Neural progenitor cell (in vitro differentiated cells): ENCODE data around the gene GPRC5B. TPM values are rescaled to one million over a fixed set of nuclear protein-coding genes. Genes with fewer than 3 reads are reported as not detected.

Experiments used
- DNase-seq: peaks from one replicate; pipeline ENCODE4 v3.0.0-alpha.2; 2016; ENCODE audit warnings: low spot score
- H2AFZ ChIP-seq: fragments of 200-600 bp; sonication (generic); replicated peaks from 2 replicates; pipeline ENCODE4 v1.6.1; 2016; ENCODE audit warnings: antibody characterized with exemption
- H3F3A ChIP-seq: fragments of 200-600 bp; sonication (generic); 2 replicates; pipeline ENCODE4 v1.6.1; 2016; ENCODE audit warnings: antibody characterized with exemption, low read depth
- H3K27ac ChIP-seq: fragments of 200-600 bp; sonication (generic); 2 replicates; pipeline ENCODE4 v1.5.1; 2016; ENCODE audit warnings: mild to moderate bottlenecking
- H3K27me3 ChIP-seq: fragments of 200-600 bp; sonication (generic); 2 replicates; pipeline ENCODE4 v1.6.1; 2016; ENCODE audit warnings: mild to moderate bottlenecking, moderate library complexity
- H3K36me3 ChIP-seq: fragments of 200-600 bp; sonication (generic); 2 replicates; pipeline ENCODE4 v1.5.1; 2016
- H3K4me1 ChIP-seq: fragments of 200-600 bp; sonication (generic); 2 replicates; pipeline ENCODE4 v1.6.1; 2016; ENCODE audit warnings: mixed run types
- H3K4me2 ChIP-seq: fragments of 200-600 bp; sonication (generic); 2 replicates; pipeline ENCODE4 v1.6.1; 2016
- H3K4me3 ChIP-seq: fragments of 200-600 bp; sonication (generic); 2 replicates; pipeline ENCODE4 v1.5.1; 2016
- H3K79me2 ChIP-seq: fragments of 200-600 bp; sonication (generic); 2 replicates; pipeline ENCODE4 v1.6.1; 2016; ENCODE audit warnings: low read depth
- H3K9ac ChIP-seq: fragments of 200-600 bp; sonication (generic); 2 replicates; pipeline ENCODE4 v1.6.1; 2016
- H3K9me3 ChIP-seq: fragments of 200-600 bp; sonication (generic); 2 replicates; pipeline ENCODE4 v1.5.1; 2016; ENCODE audit warnings: low read depth
- H4K20me1 ChIP-seq: fragments of 200-600 bp; sonication (generic); 2 replicates; pipeline ENCODE4 v1.6.1; 2016; ENCODE audit warnings: low read depth
- H3K27ac Mint-ChIP-seq: 3 replicates; pipeline ENCODE4 v1.8.0; 2021; ENCODE audit warnings: mixed read lengths
- H3K27me3 Mint-ChIP-seq: 2 replicates; pipeline ENCODE4 v1.8.0; 2022; ENCODE audit warnings: low read depth, mild to moderate bottlenecking, inconsistent platforms, moderate library complexity, mixed read lengths; ENCODE audit not compliant: insufficient read depth
- H3K36me3 Mint-ChIP-seq: 3 replicates; pipeline ENCODE4 v1.8.0; 2021; ENCODE audit warnings: mixed read lengths
- H3K4me1 Mint-ChIP-seq: 3 replicates; pipeline ENCODE4 v1.8.0; 2021; ENCODE audit warnings: mixed read lengths
- H3K4me3 Mint-ChIP-seq: 3 replicates; pipeline ENCODE4 v1.8.0; 2021; ENCODE audit warnings: mild to moderate bottlenecking, moderate library complexity, mixed read lengths
- H3K9me3 Mint-ChIP-seq: 3 replicates; pipeline ENCODE4 v1.8.0; 2020; ENCODE audit warnings: mixed read lengths
- CTCF ChIP-seq: fragments of 200-600 bp; sonication (generic); IDR thresholded peaks from 2 replicates; pipeline ENCODE4 v1.5.1; 2017; ENCODE audit warnings: antibody characterized with exemption, mild to moderate bottlenecking
- EZH2 ChIP-seq: fragments of 200-600 bp; sonication (generic); IDR thresholded peaks from 2 replicates; pipeline ENCODE4 v1.6.1; 2017; ENCODE audit warnings: antibody characterized with exemption, mild to moderate bottlenecking, moderate library complexity
- EZH2phosphoT487 ChIP-seq: fragments of 200-600 bp; sonication (generic); IDR thresholded peaks from 2 replicates; pipeline ENCODE4 v1.6.1; 2017; ENCODE audit warnings: antibody characterized with exemption
- total RNA-seq: library from RNA; depleted of rRNA; stranded (reverse); fragments of >200 nt; gene quantifications from 2 replicates; pipeline ENCODE4 v1.2.3, GENCODE V29; 2015; ENCODE audit warnings: low replicate concordance

The GPRC5B gene
- total RNA-seq, 1 donor from 2014 or later = 21.1 TPM

- H3K9me3 Mint-ChIP-seq = no peaks in the 10 kb centered on the region
- Histone ChIP-seq H3K36me3 (no peaks in the 10 kb centered on the region), H3K4me2 (no peak overlapping the region), H4K20me1 (no peaks in the 10 kb centered on the region), H3K9ac (no peak overlapping the region), H3K9me3 (no peaks in the 10 kb centered on the region), H3K27ac (no peak overlapping the region), H3F3A (no peaks in the 10 kb centered on the region), H3K4me3 (no peak overlapping the region), H3K79me2 (no peaks in the 10 kb centered on the region), H2AFZ (no peak overlapping the region), H3K4me1 (no peaks in the 10 kb centered on the region), H3K27me3 (no peaks in the 10 kb centered on the region)
- TF ChIP-seq EZH2 = no peak
- TF ChIP-seq EZH2phosphoT487 = no peak
- no peak for TF ChIP-seq CTCF
- peaks cover 2% of the 10 kb centered on the region for H3K27me3 Mint-ChIP-seq
- no peak overlapping the region for H3K4me3 Mint-ChIP-seq
- H3K27ac Mint-ChIP-seq = no peak overlapping the region
- no peak for DNase-seq
- H3K4me1 Mint-ChIP-seq = peaks cover 6% of the 10 kb centered on the region
- peaks cover 33% of the 10 kb centered on the region for H3K36me3 Mint-ChIP-seq
Observed at GRCh38 chr16:19829844-19830692, 54.6 kb downstream of the GPRC5B start.

DNA sequence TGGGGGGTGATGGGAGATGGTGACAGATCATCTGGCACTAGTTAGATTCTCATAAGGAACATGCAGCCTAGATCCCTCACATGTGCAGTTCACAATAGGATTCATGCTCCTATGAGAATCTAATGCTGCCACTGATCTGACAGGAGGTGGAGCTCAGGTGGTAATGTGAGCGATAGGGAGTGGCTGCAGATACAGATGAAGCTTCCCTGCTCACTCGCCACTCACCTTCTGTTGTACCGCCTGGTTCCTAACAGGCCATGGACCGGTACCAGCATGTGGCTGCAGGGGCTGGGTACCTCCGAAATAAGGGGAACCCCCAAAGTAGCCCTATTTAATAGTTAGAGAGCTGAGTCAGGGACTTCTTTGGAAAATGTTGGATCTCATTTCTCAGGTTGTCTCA lies 60.4 kb downstream of the GPRC5B start:
- no peak overlapping the region for H3K27ac Mint-ChIP-seq
- H3K4me3 Mint-ChIP-seq = no peak overlapping the region
- DNase-seq = no peak
- Histone ChIP-seq H3F3A (no peaks in the 10 kb centered on the region), H3K36me3 (no peaks in the 10 kb centered on the region), H3K4me3 (no peak overlapping the region), H3K9ac (no peak overlapping the region), H3K79me2 (no peaks in the 10 kb centered on the region), H3K4me1 (no peaks in the 10 kb centered on the region), H3K27me3 (no peaks in the 10 kb centered on the region), H3K4me2 (no peak overlapping the region), H2AFZ (no peak overlapping the region), H3K9me3 (no peaks in the 10 kb centered on the region), H4K20me1 (no peaks in the 10 kb centered on the region), H3K27ac (no peak overlapping the region)
- no peaks in the 10 kb centered on the region for H3K27me3 Mint-ChIP-seq
- H3K9me3 Mint-ChIP-seq = no peaks in the 10 kb centered on the region
- H3K36me3 Mint-ChIP-seq = peaks cover 23% of the 10 kb centered on the region
- TF ChIP-seq EZH2phosphoT487 (no peak), CTCF (no peak), EZH2 (no peak)
- peaks cover 6% of the 10 kb centered on the region for H3K4me1 Mint-ChIP-seq

- Histone ChIP-seq H3K4me3 (no peak overlapping the region), H3K9me3 (no peaks in the 10 kb centered on the region), H3K27ac (no peak overlapping the region), H3K4me2 (no peak overlapping the region), H3F3A (no peaks in the 10 kb centered on the region), H3K27me3 (no peaks in the 10 kb centered on the region), H2AFZ (no peak overlapping the region), H3K36me3 (no peaks in the 10 kb centered on the region), H3K79me2 (no peaks in the 10 kb centered on the region), H3K4me1 (no peaks in the 10 kb centered on the region), H3K9ac (no peak overlapping the region), H4K20me1 (no peaks in the 10 kb centered on the region)
- no peak for TF ChIP-seq EZH2
- TF ChIP-seq EZH2phosphoT487 = no peak
- TF ChIP-seq CTCF = no peak
- Mint-ChIP-seq H3K9me3 (no peaks in the 10 kb centered on the region), H3K4me1 (peaks cover 6% of the 10 kb centered on the region), H3K36me3 (peaks cover 27% of the 10 kb centered on the region), H3K4me3 (no peak overlapping the region), H3K27me3 (no peaks in the 10 kb centered on the region), H3K27ac (no peak overlapping the region)
- DNase-seq = no peak
Observed at GRCh38 chr16:19823322-19823721, 61.3 kb downstream of the GPRC5B start.
